Epithelial cell of proximal tubule (primary cell): ENCODE data around the gene GET4. TPM values are rescaled to one million over a fixed set of nuclear protein-coding genes. Genes with fewer than 3 reads are reported as not detected.

ENCODE experiments used
- DNase-seq: peaks from one replicate; pipeline ENCODE4 v3.0.0-alpha.2; 2011; ENCODE audit warnings: low read depth
- H3K4me3 ChIP-seq: 2 replicates; pipeline ENCODE4 v1.5.1; 2011; ENCODE audit warnings: low read depth, mild to moderate bottlenecking, low read length
- total RNA-seq: library from RNA; depleted of rRNA; stranded (reverse); fragments of >200 nt; gene quantifications from 2 replicates; pipeline ENCODE4 v1.2.3, GENCODE V29; 2015
- TF ChIP-seq, protein P1 (sequence below): conservative IDR thresholded peaks from 2 replicates; pipeline ENCODE4 v1.5.1; 2012; ENCODE audit warnings: low read depth, mild to moderate bottlenecking, low read length

GET4 gene
- total RNA-seq, 1 donor from 2014 or later = 32.6 TPM

DNA sequence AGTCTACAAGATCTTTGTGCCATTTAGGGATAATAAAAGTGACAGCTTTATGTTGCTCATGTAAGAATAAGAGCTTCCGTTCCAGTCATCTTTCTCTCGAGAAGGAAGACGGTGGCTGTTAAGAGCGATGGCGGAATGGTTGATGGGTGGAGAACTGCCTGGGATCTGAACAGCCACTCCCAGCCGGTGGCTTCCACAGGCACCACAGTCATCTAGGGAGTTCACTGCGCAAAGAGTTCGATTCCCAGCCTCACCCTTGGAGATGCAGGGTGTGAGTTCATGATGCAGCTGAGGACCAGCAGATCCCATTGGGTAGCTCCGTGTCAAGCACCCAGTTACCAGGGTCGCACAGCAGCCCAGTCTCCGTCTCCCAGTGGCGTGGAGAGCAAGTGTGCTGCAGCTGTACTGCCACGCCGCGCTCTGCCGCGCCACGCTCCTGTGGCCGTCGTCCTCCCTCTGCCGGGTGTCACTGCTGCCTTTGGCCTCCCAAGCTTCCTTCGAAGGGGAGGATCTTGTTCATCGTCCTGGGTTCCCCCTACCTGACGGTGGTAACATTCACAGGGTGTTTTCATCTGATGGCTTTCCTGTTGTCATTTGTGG lies 36.3 kb upstream of the GET4 start:
- H3K4me3 ChIP-seq = no peak overlapping the region
- DNase-seq = no peak
- TF ChIP-seq, protein P1, sequence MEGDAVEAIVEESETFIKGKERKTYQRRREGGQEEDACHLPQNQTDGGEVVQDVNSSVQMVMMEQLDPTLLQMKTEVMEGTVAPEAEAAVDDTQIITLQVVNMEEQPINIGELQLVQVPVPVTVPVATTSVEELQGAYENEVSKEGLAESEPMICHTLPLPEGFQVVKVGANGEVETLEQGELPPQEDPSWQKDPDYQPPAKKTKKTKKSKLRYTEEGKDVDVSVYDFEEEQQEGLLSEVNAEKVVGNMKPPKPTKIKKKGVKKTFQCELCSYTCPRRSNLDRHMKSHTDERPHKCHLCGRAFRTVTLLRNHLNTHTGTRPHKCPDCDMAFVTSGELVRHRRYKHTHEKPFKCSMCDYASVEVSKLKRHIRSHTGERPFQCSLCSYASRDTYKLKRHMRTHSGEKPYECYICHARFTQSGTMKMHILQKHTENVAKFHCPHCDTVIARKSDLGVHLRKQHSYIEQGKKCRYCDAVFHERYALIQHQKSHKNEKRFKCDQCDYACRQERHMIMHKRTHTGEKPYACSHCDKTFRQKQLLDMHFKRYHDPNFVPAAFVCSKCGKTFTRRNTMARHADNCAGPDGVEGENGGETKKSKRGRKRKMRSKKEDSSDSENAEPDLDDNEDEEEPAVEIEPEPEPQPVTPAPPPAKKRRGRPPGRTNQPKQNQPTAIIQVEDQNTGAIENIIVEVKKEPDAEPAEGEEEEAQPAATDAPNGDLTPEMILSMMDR = no peak

GRCh38 chr7:841943-842342 lies 34.4 kb upstream of the GET4 start:
- DNase-seq = no peak
- H3K4me3 ChIP-seq = no peak overlapping the region
- TF ChIP-seq, protein P1 = no peak

- TF ChIP-seq, protein P1 = no peak
- no peak overlapping the region for H3K4me3 ChIP-seq
- DNase-seq = no peak
Observed at GRCh38 chr7:842431-843031, 33.8 kb upstream of the GET4 start.

DNA sequence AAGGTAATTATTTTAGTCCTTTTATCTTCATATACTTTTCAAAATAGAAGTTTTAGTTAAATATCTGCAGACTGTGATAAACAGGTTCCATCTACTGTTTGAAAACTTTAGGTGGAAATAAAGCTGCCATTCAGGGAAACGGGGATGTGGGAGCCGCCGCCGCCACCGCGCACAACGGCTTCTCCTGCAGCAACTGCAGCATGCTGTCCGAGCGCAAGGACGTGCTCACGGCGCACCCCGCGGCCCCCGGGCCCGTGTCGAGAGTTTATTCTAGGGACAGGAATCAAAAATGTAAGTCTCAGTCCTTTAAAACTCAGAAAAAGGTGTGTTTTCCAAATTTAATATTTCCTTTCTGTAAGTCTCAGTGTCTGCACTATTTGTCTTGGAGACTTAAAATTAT lies 33.1 kb upstream of the GET4 start:
- TF ChIP-seq, protein P1 = no peak
- no peak overlapping the region for H3K4me3 ChIP-seq
- DNase-seq = no peak

- TF ChIP-seq, protein P1 = no peak
- H3K4me3 ChIP-seq = no peak overlapping the region
Observed at GRCh38 chr7:844043-844442, 32.3 kb upstream of the GET4 start.

GRCh38 chr7:844514-844913 lies 31.8 kb upstream of the GET4 start:
- no peak for DNase-seq
- no peak overlapping the region for H3K4me3 ChIP-seq
- TF ChIP-seq, protein P1 = no peak

More at GRCh38 chr7:844043-844442, 32.3 kb upstream of the GET4 start:
- no peak for DNase-seq

- TF ChIP-seq, protein P1 = no peak
- no peak for DNase-seq
- H3K4me3 ChIP-seq = no peak overlapping the region
Observed at GRCh38 chr7:845091-845490, 31.3 kb upstream of the GET4 start.
